HCT116 (cell line): ENCODE data around the gene SPSB1. TPM values are rescaled to one million over a fixed set of nuclear protein-coding genes. Genes with fewer than 3 reads are reported as not detected.

Experiments
- ATAC-seq: fragments of 200-7000 bp; cut with Tn5 transposase; 2 replicates; pipeline ENCODE4 v1.9.1; 2020; ENCODE audit warnings: mild to moderate bottlenecking, moderate library complexity
- BruUV-seq: library from RNA; stranded (reverse); fragments of 400-500 nt; replicated peaks from 2 replicates; lab custom pipeline; 2021; lab: Mats Ljungman, UMichigan
- CTCF ChIA-PET: fragments of 300-600 bp; sonication (Branson Sonifier 250); formaldehyde crosslinking; loops from one replicate; lab custom pipeline; 2021; ENCODE audit warnings: antibody characterized with exemption; lab: Charles Lee
- POLR2A ChIA-PET: fragments of 300-600, 350-600 bp; sonication (Branson Sonifier 250); formaldehyde crosslinking; loops from one replicate; lab custom pipeline; 2021; ENCODE audit warnings: antibody characterized with exemption; lab: Charles Lee
- RAD21 ChIA-PET, 2 experiments: fragments of 300-600 bp; sonication (Branson Sonifier 250); formaldehyde crosslinking; loops; one replicate each; lab custom pipeline; 2023; ENCODE audit warnings: low total read pairs in 2 of 2; ENCODE audit not compliant: uncharacterized antibody in 2 of 2, unreplicated experiment in 2 of 2, low non-redundant PET in 1 of 2; lab: Charles Lee
- DNase-seq: peaks from one replicate; pipeline ENCODE4 v3.0.0-alpha.2; 2010; ENCODE audit warnings: low read depth, low spot score
- H2AFZ ChIP-seq: fragments of 200-600 bp; shearing (Covaris generic), sonication (generic); 2 replicates; pipeline ENCODE4 v1.6.1; 2017; ENCODE audit warnings: low read depth, mixed run types, mixed read lengths, antibody characterized with exemption, low read length; ENCODE audit not compliant: poor library complexity, severe bottlenecking
- H3K27ac ChIP-seq: 2 replicates; pipeline ENCODE4 v1.5.1; 2012; ENCODE audit warnings: low read depth, low read length
- H3K27me3 ChIP-seq: fragments of 200-600 bp; sonication (generic); 2 replicates; pipeline ENCODE4 v1.6.1; 2016; ENCODE audit warnings: mixed run types, low read length, mixed read lengths; ENCODE audit not compliant: insufficient read depth
- H3K36me3 ChIP-seq, 2 experiments: fragments of 200-500 bp in 1 of 2; fragments of 200-600 bp in 1 of 2; sonication (Bioruptor generic) in 1 of 2; sonication (generic) in 1 of 2; 2 replicates each; pipeline versions ENCODE4 v1.5.1 to v1.6.1; 2014 to 2016; ENCODE audit warnings: low read length in 2 of 2, inconsistent platforms in 1 of 2, mixed read lengths in 1 of 2, mixed run types in 1 of 2; ENCODE audit not compliant: insufficient read depth in 2 of 2, control insufficient read depth in 1 of 2
- H3K4me1 ChIP-seq, 2 experiments: fragments of 200-600 bp in 1 of 2; sonication (generic) in 1 of 2; 2 replicates each; pipeline versions ENCODE4 v1.5.1 to v1.6.1; 2012 to 2017; ENCODE audit warnings: low read length in 2 of 2, inconsistent platforms in 1 of 2, mild to moderate bottlenecking in 1 of 2, mixed read lengths in 1 of 2, mixed run types in 1 of 2, moderate library complexity in 1 of 2; ENCODE audit not compliant: insufficient read depth in 2 of 2, control insufficient read depth in 1 of 2
- H3K4me2 ChIP-seq: fragments of 200-600 bp; sonication (generic); 2 replicates; pipeline ENCODE4 v1.6.1; 2017; ENCODE audit warnings: mixed run types, low read length, mixed read lengths
- H3K4me3 ChIP-seq, 2 experiments: fragments of 200-600 bp in 1 of 2; sonication (generic) in 1 of 2; replicated peaks in 1 of 2; 2 replicates each; pipeline ENCODE4 v1.5.1; 2011 to 2016; ENCODE audit warnings: low read length in 2 of 2, control low read depth in 1 of 2, low read depth in 1 of 2, mild to moderate bottlenecking in 1 of 2, mixed read lengths in 1 of 2, mixed run types in 1 of 2
- H3K79me2 ChIP-seq: fragments of 200-600 bp; sonication (generic); 2 replicates; pipeline ENCODE4 v1.6.1; 2017; ENCODE audit warnings: mild to moderate bottlenecking, mixed run types, low read length, moderate library complexity, mixed read lengths; ENCODE audit not compliant: insufficient read depth
- H3K9ac ChIP-seq: fragments of 200-600 bp; sonication (generic); 2 replicates; pipeline ENCODE4 v1.6.1; 2016; ENCODE audit warnings: low read length, mixed read lengths
- H3K9me2 ChIP-seq: fragments of 200-600 bp; sonication (generic), shearing (Covaris generic); 2 replicates; pipeline ENCODE4 v1.6.1; 2017; ENCODE audit warnings: mixed run types, mild to moderate bottlenecking, moderate library complexity; ENCODE audit not compliant: insufficient read depth
- H3K9me3 ChIP-seq, 2 experiments: fragments of 200-500 bp in 1 of 2; fragments of 200-600 bp in 1 of 2; sonication (Bioruptor generic) in 1 of 2; sonication (generic) in 1 of 2; 2 replicates each; pipeline ENCODE4 v1.6.1; 2014 to 2017; ENCODE audit warnings: low read length in 2 of 2, mixed read lengths in 2 of 2, inconsistent platforms in 1 of 2, low read depth in 1 of 2, mild to moderate bottlenecking in 1 of 2, mixed run types in 1 of 2, moderate library complexity in 1 of 2; ENCODE audit not compliant: control insufficient read depth in 1 of 2, insufficient read depth in 1 of 2
- H4K20me1 ChIP-seq: fragments of 200-600 bp; sonication (generic), shearing (Covaris generic); 2 replicates; pipeline ENCODE4 v1.6.1; 2017; ENCODE audit warnings: mixed run types, mild to moderate bottlenecking, moderate library complexity; ENCODE audit not compliant: insufficient read depth
- ATF3 ChIP-seq: IDR thresholded peaks from 2 replicates; pipeline ENCODE4 v1.6.1; 2012
- CBX3 ChIP-seq: IDR thresholded peaks from 2 replicates; pipeline ENCODE4 v1.6.1; 2012; ENCODE audit warnings: low read depth
- MAX ChIP-seq: IDR thresholded peaks from 2 replicates; pipeline ENCODE4 v1.6.1; 2012
- POLR2AphosphoS5 ChIP-seq: IDR thresholded peaks from 2 replicates; pipeline ENCODE4 v1.6.1; 2011; ENCODE audit warnings: mild to moderate bottlenecking, low read depth, low read length, moderate library complexity
- ZBTB33 ChIP-seq: IDR thresholded peaks from 2 replicates; pipeline ENCODE4 v1.6.1; 2011; ENCODE audit warnings: mild to moderate bottlenecking, low read length, moderate library complexity; ENCODE audit not compliant: insufficient replicate concordance; ENCODE audit errors: extremely low read depth
- intact Hi-C: fragments of 100-400 bp; cut with micrococcal nuclease; formaldehyde crosslinking; loops from 2 replicates; pipeline ENCODE4 v1.10.0; 2022
- total RNA-seq: library from RNA; stranded (reverse); gene quantifications from one replicate; pipeline ENCODE4 v1.2.1, GENCODE V29; 2021; ENCODE audit not compliant: unreplicated experiment

Gene SPSB1
- total RNA-seq, 1 experiment from 2014 or later = 10.8 TPM

- H4K20me1 ChIP-seq = no peaks in the 10 kb centered on the region
- peaks cover 17% of the 10 kb centered on the region; the same call in 1 of the 2 replicates for H3K79me2 ChIP-seq
- no peaks in the 10 kb centered on the region for H3K36me3 ChIP-seq
- no peaks in the 10 kb centered on the region for H3K9me3 ChIP-seq
- H3K4me1 ChIP-seq = peaks cover 0 to 5% of the 10 kb centered on the region in 2 experiments; a peak in 1 of 4 replicates
- ChIA-PET POLR2A (no interaction called here), RAD21 (no interaction called here), CTCF (no interaction called here)
- no peak overlapping the region for H2AFZ ChIP-seq
- H3K9ac ChIP-seq = no peak overlapping the region
- no peak overlapping the region for H3K4me3 ChIP-seq
- TF ChIP-seq ATF3 = no peak
- TF ChIP-seq POLR2AphosphoS5 = no peak
- TF ChIP-seq MAX = no peak
- no peak for TF ChIP-seq ZBTB33
- TF ChIP-seq CBX3 = no peak
- H3K27ac ChIP-seq = no peak overlapping the region
- H3K27me3 ChIP-seq = no peaks in the 10 kb centered on the region
- no peak for ATAC-seq
- no peak overlapping the region for H3K4me2 ChIP-seq
- intact Hi-C loops = no loop called here
- no peaks in the 10 kb centered on the region for H3K9me2 ChIP-seq
- BruUV-seq = no TSS peak
- DNase-seq = no peak
Measured at GRCh38 chr1:9322661-9323244, 30.1 kb downstream of the SPSB1 start.
